Subcutaneous abdominal adipose tissue (tissue), 5 donors: ENCODE data around the gene NAALADL2.

Experiments used
- H3K27ac ChIP-seq: one replicate; pipeline ENCODE4 v1.7.0; 2013; ENCODE audit warnings: low read depth, mild to moderate bottlenecking, inconsistent platforms, low read length, moderate library complexity
- H3K27me3 ChIP-seq, 5 donors: one replicate each; pipeline ENCODE4 v1.7.0; 2013; ENCODE audit warnings: low read length in 5 of 5, inconsistent platforms in 1 of 5; ENCODE audit not compliant: control insufficient read depth in 5 of 5, insufficient read depth in 4 of 5
- H3K36me3 ChIP-seq, 5 donors: one replicate each; pipeline ENCODE4 v1.7.0; 2013; ENCODE audit warnings: low read length in 5 of 5; ENCODE audit not compliant: control insufficient read depth in 5 of 5, insufficient read depth in 5 of 5
- H3K4me1 ChIP-seq, 5 donors: one replicate each; pipeline ENCODE4 v1.7.0; 2013; ENCODE audit warnings: low read length in 5 of 5, mild to moderate bottlenecking in 3 of 5, moderate library complexity in 1 of 5; ENCODE audit not compliant: control insufficient read depth in 5 of 5, insufficient read depth in 5 of 5
- H3K4me3 ChIP-seq, 5 donors: one replicate each; pipeline ENCODE4 v1.7.0; 2013; ENCODE audit warnings: low read length in 5 of 5, low read depth in 1 of 5
- H3K9ac ChIP-seq, 5 donors: one replicate each; pipeline ENCODE4 v1.7.0; 2013; ENCODE audit warnings: low read length in 5 of 5, mild to moderate bottlenecking in 4 of 5, moderate library complexity in 3 of 5
- H3K9me3 ChIP-seq, 5 donors: one replicate each; pipeline ENCODE4 v1.7.0; 2013; ENCODE audit warnings: low read length in 5 of 5; ENCODE audit not compliant: control insufficient read depth in 5 of 5
- donor health status: healthy.
- donor health status: healthy.
- donor health status: healthy.
- donor health status: healthy.
- donor health status: healthy.

The NAALADL2 gene

DNA sequence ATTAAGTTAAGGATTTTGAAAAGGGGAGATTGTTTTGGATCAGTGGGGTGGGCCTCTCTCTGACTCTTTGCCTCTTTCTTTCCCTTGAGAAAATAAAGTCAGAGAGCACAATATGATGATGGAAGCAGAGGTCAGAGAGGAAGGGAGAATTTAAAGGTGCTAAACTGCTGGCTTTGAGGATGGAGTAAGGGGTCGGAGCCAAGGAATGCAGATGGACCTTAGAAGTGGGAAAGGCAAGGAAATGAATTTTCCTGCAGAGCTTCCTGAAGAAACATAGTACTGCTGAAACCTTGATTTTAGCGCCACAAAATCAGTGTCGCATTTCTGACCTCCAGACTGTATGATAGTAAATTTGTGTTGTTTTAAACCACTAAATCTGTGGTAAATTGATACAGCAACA lies 317.4 kb downstream of the NAALADL2 start:
- Histone ChIP-seq H3K4me3 (no peak overlapping the region), H3K9me3 (no peaks in the 10 kb centered on the region), H3K4me1 (no peaks in the 10 kb centered on the region), H3K36me3 (no peaks in the 10 kb centered on the region), H3K27ac (no peak overlapping the region), H3K9ac (no peak overlapping the region), H3K27me3 (no peaks in the 10 kb centered on the region)

DNA sequence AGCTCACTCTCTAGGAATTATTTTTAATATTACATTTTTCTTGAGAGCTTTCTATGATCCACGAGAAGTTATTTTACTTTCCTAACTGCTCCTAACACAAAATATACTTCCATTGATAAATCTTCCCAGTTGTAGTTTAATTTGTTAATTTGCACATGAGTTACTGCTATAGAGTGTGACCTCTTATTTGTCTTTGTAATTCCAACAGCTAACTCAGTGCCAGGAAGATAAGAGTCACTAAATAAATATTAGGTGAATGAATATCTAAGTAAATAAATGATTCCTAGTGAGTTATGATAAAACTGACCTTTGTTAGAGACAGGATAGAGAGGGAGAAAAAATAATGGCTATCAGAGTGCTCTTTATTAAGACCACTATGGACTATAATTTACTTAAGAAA lies 319.9 kb downstream of the NAALADL2 start:
- Histone ChIP-seq H3K4me3 (no peak overlapping the region), H3K27ac (no peak overlapping the region), H3K9me3 (no peaks in the 10 kb centered on the region), H3K27me3 (no peaks in the 10 kb centered on the region), H3K36me3 (no peaks in the 10 kb centered on the region), H3K4me1 (no peaks in the 10 kb centered on the region), H3K9ac (no peak overlapping the region)

DNA sequence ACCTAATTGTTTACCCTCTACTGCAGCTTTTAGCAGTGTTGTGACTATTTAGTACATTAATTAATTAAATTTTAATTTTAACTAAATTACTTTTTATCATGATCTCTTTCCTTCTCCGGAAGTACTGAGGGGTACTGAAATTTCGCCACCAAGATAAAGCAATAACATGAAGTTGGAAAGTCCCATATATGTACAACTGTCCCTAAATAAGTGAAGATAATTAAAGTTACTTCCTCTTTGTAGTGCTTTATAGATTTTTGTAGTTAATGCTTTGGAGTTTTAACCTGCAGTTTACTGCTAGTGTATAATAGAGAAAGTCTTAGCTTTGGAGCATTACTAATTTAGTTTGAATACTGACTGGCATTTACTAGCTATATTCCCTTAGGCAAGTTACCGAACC lies 325.3 kb downstream of the NAALADL2 start:
- Histone ChIP-seq H3K27ac (no peak overlapping the region), H3K4me3 (no peak overlapping the region), H3K9ac (no peak overlapping the region)

DNA sequence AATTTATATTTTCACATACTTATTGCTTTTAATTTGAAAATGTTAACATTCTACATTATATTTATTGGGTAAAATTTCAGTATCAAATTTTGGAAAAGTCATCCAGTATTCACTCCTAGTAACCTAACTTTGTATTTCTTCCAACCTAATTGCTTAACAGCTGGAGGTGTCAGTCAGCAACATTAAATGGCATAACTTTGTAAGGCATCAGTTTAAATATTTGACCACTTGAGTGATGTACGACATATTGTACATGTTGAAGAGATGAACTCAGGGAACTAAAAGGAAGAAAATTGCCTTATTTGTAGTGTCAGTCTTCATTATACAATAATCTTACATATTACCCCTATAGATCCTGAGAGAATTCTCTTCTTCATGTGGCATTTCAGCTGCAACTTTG lies 326.8 kb downstream of the NAALADL2 start:
- Histone ChIP-seq H3K27me3 (no peaks in the 10 kb centered on the region), H3K9ac (no peak overlapping the region), H3K27ac (no peak overlapping the region), H3K9me3 (peaks cover 0 to 3% (median 0%) of the 10 kb centered on the region in 5 donors), H3K4me1 (no peaks in the 10 kb centered on the region), H3K36me3 (no peaks in the 10 kb centered on the region), H3K4me3 (no peak overlapping the region)

More for the DNA sequence above, 325.3 kb downstream of the NAALADL2 start:
- H3K27me3 ChIP-seq = no peaks in the 10 kb centered on the region
- no peaks in the 10 kb centered on the region for H3K4me1 ChIP-seq
- H3K36me3 ChIP-seq = no peaks in the 10 kb centered on the region
- peaks cover 0 to 3% (median 0%) of the 10 kb centered on the region in 5 donors for H3K9me3 ChIP-seq

DNA sequence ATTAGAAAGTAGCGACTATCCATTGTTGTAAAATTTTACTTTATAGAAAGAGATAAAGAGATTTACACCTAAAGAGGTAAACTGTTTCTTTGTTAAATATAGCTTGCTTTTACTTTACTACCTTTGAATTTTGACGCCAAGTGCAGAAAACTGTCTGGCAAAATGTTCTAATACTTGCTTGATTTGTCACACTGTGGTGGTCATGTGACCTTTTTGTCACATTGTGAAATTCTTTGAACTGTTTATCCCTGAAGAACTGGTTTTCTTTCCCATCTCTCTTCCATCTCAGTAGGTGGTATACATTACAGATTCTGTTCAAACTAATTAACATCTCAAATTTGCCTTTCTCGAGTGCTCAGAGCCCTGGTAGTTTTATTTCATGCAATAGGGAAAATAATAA lies 327.4 kb downstream of the NAALADL2 start:
- Histone ChIP-seq H3K27ac (no peak overlapping the region), H3K9me3 (peaks cover 0 to 3% (median 0%) of the 10 kb centered on the region in 5 donors), H3K36me3 (no peaks in the 10 kb centered on the region), H3K9ac (no peak overlapping the region), H3K4me3 (no peak overlapping the region), H3K4me1 (no peaks in the 10 kb centered on the region), H3K27me3 (no peaks in the 10 kb centered on the region)

DNA sequence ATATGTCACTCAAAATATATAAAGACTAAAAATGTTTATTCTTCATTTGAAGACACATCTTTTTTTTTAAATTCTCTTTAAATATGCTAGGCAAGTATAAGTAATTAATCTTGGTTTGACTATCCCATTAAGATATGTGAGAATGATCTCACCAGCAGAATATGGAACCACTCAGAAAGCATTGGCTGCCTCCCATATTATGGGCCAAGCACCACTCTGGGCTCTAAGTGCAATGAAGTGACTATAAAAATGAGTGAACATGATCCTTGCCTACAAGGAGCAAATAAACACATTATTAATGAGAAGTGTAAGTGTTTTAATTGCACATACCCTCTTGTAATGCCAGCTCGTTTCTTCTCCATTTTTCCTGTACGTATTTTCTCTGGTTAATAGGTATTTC lies 328.5 kb downstream of the NAALADL2 start:
- H3K9me3 ChIP-seq = peaks cover 0 to 3% (median 0%) of the 10 kb centered on the region in 5 donors

DNA sequence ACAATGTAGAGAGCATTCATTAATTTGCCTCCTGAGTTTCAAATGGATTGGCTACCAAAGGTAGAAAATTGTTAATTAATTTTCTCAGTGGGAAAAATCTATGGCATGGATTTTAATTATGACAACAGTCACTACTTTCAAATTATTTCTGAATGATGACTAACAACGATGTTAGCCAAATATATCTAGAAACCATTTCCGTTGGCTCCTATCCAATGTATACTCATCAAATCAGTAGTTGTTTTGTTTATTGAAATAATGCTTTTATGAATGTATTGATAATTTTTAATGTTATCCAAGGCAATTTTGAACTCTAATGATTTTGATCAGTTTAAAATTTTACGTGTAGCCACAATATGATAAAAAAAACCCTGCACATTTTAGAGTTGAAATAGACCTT lies 333.4 kb downstream of the NAALADL2 start:
- no peak overlapping the region for H3K27ac ChIP-seq
- no peaks in the 10 kb centered on the region for H3K27me3 ChIP-seq
- peaks cover 0 to 4% (median 0%) of the 10 kb centered on the region in 5 donors for H3K9me3 ChIP-seq
- no peaks in the 10 kb centered on the region for H3K4me1 ChIP-seq
- no peak overlapping the region for H3K9ac ChIP-seq
- no peak overlapping the region for H3K4me3 ChIP-seq
- H3K36me3 ChIP-seq = no peaks in the 10 kb centered on the region

More for the DNA sequence above, 328.5 kb downstream of the NAALADL2 start:
- H3K4me1 ChIP-seq = no peaks in the 10 kb centered on the region
- H3K9ac ChIP-seq = no peak overlapping the region
- no peaks in the 10 kb centered on the region for H3K36me3 ChIP-seq
- H3K27me3 ChIP-seq = no peaks in the 10 kb centered on the region
- H3K27ac ChIP-seq = no peak overlapping the region
- H3K4me3 ChIP-seq = no peak overlapping the region

DNA sequence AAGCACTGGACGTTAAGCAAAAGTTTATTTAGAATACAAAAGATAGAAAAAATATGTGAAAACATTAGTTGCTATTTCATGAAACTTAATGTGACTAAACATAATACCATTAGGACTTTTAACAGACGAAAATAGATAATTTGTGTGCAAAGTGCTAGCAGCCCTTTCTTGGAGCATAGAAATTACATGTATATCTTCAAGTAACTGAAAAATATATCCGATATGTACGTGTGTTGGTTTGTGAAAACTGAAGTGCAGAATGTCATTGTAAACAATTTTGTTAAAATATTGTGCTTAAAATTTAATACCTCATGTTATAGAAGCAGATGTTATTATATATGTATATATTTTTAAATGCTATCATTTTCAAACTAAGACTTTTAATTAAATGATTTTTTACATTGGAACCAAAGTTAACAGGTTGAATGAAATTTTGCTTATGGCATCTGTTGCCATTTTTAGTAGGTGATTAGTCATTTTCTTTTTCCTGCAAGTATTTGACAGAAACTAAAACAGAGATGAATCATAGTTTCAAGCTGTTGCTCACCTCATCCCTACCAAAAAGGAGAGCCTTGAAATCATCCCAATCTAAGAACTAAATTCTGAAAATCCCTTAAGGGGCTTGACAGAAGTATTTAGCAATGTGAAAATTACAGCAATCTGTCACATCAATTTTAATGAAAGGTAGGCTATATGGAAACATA lies 334.8 kb downstream of the NAALADL2 start:
- peaks cover 0 to 4% (median 0%) of the 10 kb centered on the region in 5 donors for H3K9me3 ChIP-seq
- no peak overlapping the region for H3K27ac ChIP-seq
- no peak overlapping the region for H3K9ac ChIP-seq
- H3K4me1 ChIP-seq = no peaks in the 10 kb centered on the region
- no peaks in the 10 kb centered on the region for H3K36me3 ChIP-seq
- no peaks in the 10 kb centered on the region for H3K27me3 ChIP-seq
- H3K4me3 ChIP-seq = no peak overlapping the region

DNA sequence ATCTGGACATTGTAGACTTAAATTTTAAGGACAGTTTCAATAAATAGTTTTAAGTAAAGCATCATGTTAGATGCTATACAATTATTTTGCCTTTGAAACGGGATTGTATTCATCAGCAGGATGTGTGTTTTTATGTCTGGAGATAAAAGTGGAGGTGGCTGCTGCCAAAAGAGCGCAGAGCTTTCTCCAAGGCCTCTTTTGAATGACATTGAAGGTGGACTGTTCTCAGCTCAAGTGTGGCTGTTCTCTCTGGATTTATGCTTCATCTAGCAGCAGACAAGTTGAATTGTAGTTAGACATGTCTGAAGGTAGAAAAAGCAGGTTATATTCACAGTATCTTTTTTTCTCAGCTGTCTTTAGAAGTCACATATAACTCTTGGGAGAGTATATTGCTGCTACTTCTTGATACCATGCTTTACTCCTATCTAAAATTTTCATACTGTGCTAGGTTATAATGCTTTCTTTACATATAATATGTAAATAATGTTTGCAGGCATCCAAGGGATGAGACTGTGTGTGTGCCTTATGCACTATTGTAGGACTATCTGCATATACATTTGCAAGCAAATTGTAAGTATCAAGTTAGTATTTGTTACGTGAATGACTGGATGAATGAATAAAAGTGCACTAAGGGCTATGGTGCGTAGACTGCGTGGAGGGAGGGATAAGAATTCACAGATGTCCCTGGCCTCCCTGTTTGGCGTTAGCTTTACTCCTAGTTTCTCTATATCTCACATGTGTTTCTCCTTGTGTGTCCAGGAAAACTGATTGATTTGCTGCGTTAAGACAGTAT lies 340.1 kb downstream of the NAALADL2 start:
- Histone ChIP-seq H3K9ac (no peak overlapping the region), H3K4me1 (peaks cover 0 to 3% (median 0%) of the 10 kb centered on the region in 5 donors), H3K36me3 (no peaks in the 10 kb centered on the region), H3K4me3 (no peak overlapping the region), H3K27ac (no peak overlapping the region), H3K27me3 (no peaks in the 10 kb centered on the region), H3K9me3 (peaks cover 0 to 4% (median 0%) of the 10 kb centered on the region in 5 donors)

DNA sequence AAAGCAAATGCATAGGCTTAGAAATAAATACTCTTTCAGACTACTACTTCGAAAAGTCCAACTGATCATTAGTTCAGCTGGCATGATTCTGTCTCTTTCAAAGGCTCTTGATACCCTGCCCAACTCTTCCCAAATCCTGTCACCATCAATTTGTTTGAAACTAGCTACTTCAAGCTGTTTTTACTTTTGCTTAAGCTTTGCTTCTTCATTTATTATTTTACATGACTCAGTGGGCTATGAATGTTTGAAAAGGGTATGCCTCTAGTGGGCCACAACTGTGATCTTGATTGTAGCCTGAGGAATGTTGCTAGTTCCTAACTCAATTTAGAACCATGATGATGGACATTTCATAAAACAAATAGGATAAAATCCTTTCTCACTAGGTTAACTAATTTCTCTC lies 340.8 kb downstream of the NAALADL2 start:
- Histone ChIP-seq H3K27me3 (no peaks in the 10 kb centered on the region), H3K9me3 (peaks cover 0 to 4% (median 0%) of the 10 kb centered on the region in 5 donors), H3K4me1 (peaks cover 0 to 3% (median 0%) of the 10 kb centered on the region in 5 donors), H3K36me3 (no peaks in the 10 kb centered on the region), H3K9ac (no peak overlapping the region), H3K4me3 (no peak overlapping the region), H3K27ac (no peak overlapping the region)
